Lower leg skin (tissue), 4 donors: ENCODE results near the gene DDX49. TPM values are rescaled to one million over a fixed set of nuclear protein-coding genes. Genes with fewer than 3 reads are reported as not detected.

Experiments used
- DNase-seq, 2 donors: peaks; one replicate each; pipeline ENCODE4 v3.0.0-alpha.2; 2019; ENCODE audit warnings: low spot score in 2 of 2
- H3K4me3 ChIP-seq: fragments of 200-600 bp; sonication (generic); 2 replicates; pipeline ENCODE4 v1.5.1; 2017; ENCODE audit warnings: mild to moderate bottlenecking, low read depth; ENCODE audit not compliant: poor library complexity, severe bottlenecking
- POLR2A ChIP-seq, 2 donors: fragments of 450-650 bp; IDR thresholded peaks; one replicate each; pipeline ENCODE4 v1.6.1; 2016 to 2017; ENCODE audit warnings: antibody characterized with exemption in 2 of 2, mild to moderate bottlenecking in 1 of 2, moderate library complexity in 1 of 2
- WGBS, 2 donors: methylation state at CpG; one replicate each; pipeline ENCODE4 v1.1.5; 2018; 5-methylcytosine and 5-hydroxymethylcytosine counted together
- intact Hi-C: fragments of 100-400 bp; cut with DNase I; formaldehyde crosslinking; loops from one replicate; pipeline ENCODE4 v1.15.0; 2023; ENCODE audit warnings: low total_unique reads
- total RNA-seq, 4 donors: library from RNA; depleted of rRNA; stranded (reverse); fragments of >200 nt; gene quantifications; one replicate each; pipeline ENCODE4 v1.1.0, GENCODE V29; 2016
- TF ChIP-seq, protein P1 (sequence below), 3 donors: fragments of 450-650 bp; IDR thresholded peaks; one replicate each; pipeline ENCODE4 v1.5.1; 2016; ENCODE audit warnings: antibody characterized with exemption in 3 of 3, mild to moderate bottlenecking in 3 of 3, moderate library complexity in 2 of 3

Gene DDX49
- total RNA-seq, 4 donors from 2014 or later: 50.0 to 87.7 (median 65.5) TPM

DNA sequence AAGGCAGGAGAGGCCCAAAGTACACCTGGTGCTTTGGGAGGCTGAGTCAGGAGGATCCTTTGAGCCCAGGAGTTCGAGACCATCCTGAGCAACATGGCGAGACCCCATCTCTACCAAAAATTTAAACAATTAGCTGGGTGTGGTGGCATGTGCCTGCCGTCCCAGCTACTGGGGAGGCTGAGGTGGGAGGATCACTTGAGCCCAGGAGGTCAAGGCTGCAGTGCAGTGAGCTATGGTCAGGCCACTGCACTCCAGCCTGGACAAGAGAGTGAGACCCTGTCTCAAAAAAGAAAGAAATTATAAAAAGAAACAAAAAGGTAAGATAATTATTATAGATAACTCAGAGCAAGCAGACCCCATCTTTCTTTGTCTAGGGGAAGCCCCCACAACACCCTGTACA lies 19.6 kb downstream of the DDX49 start:
- TF ChIP-seq, protein P1, sequence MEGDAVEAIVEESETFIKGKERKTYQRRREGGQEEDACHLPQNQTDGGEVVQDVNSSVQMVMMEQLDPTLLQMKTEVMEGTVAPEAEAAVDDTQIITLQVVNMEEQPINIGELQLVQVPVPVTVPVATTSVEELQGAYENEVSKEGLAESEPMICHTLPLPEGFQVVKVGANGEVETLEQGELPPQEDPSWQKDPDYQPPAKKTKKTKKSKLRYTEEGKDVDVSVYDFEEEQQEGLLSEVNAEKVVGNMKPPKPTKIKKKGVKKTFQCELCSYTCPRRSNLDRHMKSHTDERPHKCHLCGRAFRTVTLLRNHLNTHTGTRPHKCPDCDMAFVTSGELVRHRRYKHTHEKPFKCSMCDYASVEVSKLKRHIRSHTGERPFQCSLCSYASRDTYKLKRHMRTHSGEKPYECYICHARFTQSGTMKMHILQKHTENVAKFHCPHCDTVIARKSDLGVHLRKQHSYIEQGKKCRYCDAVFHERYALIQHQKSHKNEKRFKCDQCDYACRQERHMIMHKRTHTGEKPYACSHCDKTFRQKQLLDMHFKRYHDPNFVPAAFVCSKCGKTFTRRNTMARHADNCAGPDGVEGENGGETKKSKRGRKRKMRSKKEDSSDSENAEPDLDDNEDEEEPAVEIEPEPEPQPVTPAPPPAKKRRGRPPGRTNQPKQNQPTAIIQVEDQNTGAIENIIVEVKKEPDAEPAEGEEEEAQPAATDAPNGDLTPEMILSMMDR (IDR thresholded peaks at IDR 0.05): no peak
- TF ChIP-seq POLR2A (IDR thresholded peaks at IDR 0.05): no peak
- 89 to 100% methylated on average over 3 of the region's 3 CpGs for WGBS, 2 donors
- DNase-seq: no peak
- no peak overlapping the region for H3K4me3 ChIP-seq
- intact Hi-C loops: no loop called here

DNA sequence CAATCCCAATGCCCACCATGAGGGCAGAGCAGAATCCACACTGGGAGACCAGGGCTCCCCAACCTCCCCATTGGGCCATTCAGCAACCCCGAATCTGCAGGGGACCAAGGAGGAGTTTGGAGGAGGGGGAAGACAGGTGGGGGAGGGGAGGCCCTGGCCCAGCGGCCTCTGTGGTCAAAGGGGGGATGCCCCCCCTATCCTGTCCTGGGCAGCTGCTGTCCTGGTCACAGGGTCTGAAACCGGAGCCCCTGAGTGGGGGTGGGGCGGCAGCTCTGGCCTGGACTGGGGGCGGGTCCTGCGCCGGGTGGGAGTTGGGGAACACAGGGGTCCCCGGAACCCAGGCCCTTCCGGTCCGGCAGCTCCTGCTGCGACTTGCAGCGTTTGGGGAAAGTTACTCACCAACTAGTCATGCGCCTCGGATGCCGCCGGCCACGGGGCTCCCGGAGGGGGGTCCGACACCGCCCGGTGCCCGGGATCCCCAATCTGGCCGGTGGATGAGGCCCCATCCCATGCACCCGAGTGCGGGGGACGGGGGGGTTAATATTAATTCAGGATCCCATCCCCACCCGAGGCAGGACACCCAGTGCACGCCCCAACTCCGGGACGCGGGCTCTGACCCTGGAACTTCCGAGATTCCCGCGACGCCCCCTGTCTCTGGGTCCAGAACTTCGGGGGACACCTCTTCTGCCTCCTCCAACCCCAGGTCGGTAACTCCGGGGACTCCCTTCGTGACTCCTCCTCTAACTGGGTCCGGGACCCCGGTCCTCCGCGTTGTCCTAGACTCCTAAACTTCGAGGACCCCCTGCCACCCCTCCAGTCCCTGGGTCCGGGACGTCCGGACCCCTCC lies 20.6 kb downstream of the DDX49 start:
- DNase-seq: peak; percentile 44 to 93
- TF ChIP-seq, protein P1 (IDR thresholded peaks at IDR 0.05): no peak
- no peak for TF ChIP-seq POLR2A (IDR thresholded peaks at IDR 0.05)
- 0 to 1% methylated on average over 18 to 25 of the region's 47 CpGs for WGBS, 2 donors
- intact Hi-C loops: no loop called here
- peak overlapping the region; percentile 60 for H3K4me3 ChIP-seq

DNA sequence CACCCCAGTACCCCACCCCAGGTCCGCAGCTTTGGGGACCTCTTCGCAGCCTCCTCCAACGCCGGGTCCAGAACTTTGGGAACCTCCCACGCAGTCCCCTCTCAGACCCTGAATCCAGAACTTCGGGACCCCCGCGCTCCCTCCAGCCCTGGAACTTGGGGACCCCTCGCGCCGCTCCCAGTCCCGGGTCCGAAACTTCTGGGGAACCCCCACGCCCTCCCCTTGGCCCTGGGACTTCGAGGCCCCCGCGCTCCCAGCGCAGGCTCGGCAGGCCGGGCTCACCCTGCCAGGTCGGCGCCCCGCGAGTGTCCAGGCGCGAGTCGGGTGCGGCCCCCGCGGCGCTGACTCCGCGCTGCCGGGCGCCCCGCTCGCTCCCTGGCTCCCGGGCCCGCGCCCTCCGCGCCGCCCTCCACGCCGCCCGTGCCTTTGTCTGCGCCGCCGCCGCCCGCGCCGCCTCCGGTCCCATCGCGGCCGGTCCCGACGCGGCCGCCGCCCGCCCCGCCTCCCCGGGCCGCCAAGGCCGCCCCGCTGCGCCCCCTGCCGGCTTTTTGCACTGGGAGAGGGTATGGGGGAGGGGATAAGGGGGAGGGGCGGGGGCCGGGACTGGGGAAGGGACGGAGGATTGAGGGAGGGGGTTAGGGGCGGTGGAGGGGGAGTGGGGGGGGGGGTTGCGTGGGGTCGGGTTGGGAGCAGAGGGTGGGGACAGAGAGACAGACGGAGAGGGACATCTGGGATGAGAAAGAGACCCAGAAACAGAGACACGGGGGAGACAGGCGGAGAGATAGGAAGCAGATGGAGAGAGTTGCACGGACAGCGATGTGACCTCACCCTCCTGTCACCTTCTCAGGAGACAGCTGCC lies 21.5 kb downstream of the DDX49 start, which contains the start of gene HOMER3:
TSS of gene HOMER3 (minus strand) at position 449 of the 859 bp plus-strand sequence. CDS start 2,235 bp downstream, outside the sequence.
- peak; percentile 60 to 96 for DNase-seq
- peak within 1 kb of the TSS; percentile 60 for H3K4me3 ChIP-seq
- intact Hi-C loops: no loop called here
- WGBS, 2 donors: 1 to 5% methylated on average over 16 to 24 of the region's 81 CpGs
- TF ChIP-seq, protein P1 (IDR thresholded peaks at IDR 0.05): no peak
- TF ChIP-seq POLR2A (IDR thresholded peaks at IDR 0.05): no peak

DNA sequence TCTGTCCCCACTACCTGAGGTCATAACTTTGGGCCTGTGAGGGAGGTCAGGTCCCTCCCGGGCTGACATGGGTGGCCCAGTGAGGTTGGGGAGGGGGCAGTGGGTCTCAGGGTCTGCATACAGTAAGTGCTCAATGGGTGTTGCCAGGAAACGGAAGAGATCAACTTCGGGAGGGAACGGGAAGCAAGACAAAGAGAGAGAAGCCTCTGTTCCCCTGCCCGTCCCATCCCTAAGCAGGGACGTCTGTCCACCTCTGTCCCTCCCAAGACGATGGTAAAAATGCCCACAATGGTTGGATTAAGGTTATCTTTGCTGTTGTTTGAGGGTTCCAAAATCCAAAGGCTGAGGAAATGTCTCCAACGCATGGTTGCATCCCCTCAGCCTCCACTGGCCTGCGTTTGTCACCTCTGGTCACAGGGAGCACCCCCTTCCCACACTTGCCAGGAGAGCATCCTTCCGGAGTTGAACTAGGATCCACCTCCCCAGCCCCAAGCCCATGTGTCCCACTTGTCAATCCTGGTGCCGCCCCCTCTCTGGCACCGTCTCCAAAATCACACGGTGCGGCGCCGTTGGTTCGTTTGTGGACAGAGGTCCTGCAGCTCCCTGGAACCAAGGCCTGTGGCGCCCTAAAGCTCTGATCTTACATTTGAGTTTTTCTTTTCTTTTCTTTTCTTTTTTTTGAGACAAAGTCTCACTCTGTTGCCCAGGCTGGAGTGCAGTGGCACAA lies 22.3 kb downstream of the DDX49 start:
- H3K4me3 ChIP-seq: no peak overlapping the region
- TF ChIP-seq, protein P1 (IDR thresholded peaks at IDR 0.05): no peak
- TF ChIP-seq POLR2A (IDR thresholded peaks at IDR 0.05): no peak
- intact Hi-C loops: no loop called here
- 64 to 68% methylated on average over 18 of the region's 18 CpGs for WGBS, 2 donors
- no peak for DNase-seq

GRCh38 chr19:18942692-18943091 lies 23.2 kb downstream of the DDX49 start:
- WGBS, 2 donors: 74 to 80% methylated on average over 6 of the region's 6 CpGs
- intact Hi-C loops: no loop called here
- no peak for DNase-seq
- no peak overlapping the region for H3K4me3 ChIP-seq
- TF ChIP-seq, protein P1 (IDR thresholded peaks at IDR 0.05): no peak
- no peak for TF ChIP-seq POLR2A (IDR thresholded peaks at IDR 0.05)
